Measurements from ENCODE around the gene LY9. TPM values are rescaled to one million over a fixed set of nuclear protein-coding genes. Genes with fewer than 3 reads are reported as not detected.

The LY9 gene
- total and polyA plus RNA-seq, 9 of the 15 experiments (the other 6 are each of a cell fraction or from before 2014, with no cell fraction given): not detected

DNA sequence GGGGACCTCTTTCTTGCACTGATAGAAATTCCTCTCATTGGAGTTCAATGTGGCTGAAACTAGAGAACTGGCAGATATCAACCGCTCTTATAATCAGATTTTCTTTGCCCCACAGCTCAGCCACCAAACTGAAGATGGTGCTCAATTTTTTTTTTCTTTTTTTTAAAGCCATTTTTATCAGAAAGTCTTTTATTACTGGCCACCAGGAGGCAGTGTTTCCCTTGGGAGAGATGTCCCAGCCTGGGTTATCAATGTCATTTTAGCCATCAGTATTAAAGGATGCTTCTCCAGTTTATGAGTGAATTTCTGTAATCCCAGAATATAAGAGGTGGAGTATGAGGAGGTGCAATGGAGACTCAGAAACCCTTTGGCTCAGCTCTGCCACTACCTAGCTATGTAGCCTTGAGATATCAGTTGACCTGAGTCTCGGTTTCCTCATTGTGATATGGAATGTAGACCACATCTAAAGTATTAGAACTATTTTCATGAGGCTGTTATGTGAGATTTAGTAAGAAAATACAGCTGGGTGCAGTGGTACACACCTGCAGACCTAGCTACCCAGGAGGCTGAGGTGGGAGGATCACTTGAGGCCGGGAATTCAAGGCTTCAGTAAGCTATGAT lies 39.1 kb downstream of the LY9 start (continued):
- no peak for TF ChIP-seq RNF2 (IDR thresholded peaks at IDR 0.05)
- TF ChIP-seq NFE2 (IDR thresholded peaks at IDR 0.05; ENCODE audit: low read depth): no peak
- TF ChIP-seq, protein P1, sequence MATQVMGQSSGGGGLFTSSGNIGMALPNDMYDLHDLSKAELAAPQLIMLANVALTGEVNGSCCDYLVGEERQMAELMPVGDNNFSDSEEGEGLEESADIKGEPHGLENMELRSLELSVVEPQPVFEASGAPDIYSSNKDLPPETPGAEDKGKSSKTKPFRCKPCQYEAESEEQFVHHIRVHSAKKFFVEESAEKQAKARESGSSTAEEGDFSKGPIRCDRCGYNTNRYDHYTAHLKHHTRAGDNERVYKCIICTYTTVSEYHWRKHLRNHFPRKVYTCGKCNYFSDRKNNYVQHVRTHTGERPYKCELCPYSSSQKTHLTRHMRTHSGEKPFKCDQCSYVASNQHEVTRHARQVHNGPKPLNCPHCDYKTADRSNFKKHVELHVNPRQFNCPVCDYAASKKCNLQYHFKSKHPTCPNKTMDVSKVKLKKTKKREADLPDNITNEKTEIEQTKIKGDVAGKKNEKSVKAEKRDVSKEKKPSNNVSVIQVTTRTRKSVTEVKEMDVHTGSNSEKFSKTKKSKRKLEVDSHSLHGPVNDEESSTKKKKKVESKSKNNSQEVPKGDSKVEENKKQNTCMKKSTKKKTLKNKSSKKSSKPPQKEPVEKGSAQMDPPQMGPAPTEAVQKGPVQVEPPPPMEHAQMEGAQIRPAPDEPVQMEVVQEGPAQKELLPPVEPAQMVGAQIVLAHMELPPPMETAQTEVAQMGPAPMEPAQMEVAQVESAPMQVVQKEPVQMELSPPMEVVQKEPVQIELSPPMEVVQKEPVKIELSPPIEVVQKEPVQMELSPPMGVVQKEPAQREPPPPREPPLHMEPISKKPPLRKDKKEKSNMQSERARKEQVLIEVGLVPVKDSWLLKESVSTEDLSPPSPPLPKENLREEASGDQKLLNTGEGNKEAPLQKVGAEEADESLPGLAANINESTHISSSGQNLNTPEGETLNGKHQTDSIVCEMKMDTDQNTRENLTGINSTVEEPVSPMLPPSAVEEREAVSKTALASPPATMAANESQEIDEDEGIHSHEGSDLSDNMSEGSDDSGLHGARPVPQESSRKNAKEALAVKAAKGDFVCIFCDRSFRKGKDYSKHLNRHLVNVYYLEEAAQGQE (IDR thresholded peaks at IDR 0.05; ENCODE audit: borderline replicate concordance): peak; percentile 83; the same call in 1 of the 2 replicates
- TF ChIP-seq, protein P1 (CRISPR knock-in tag; IDR thresholded peaks at IDR 0.05; ENCODE audit: low read depth): no peak
- TF ChIP-seq ZNF589 (CRISPR knock-in tag; IDR thresholded peaks at IDR 0.05; ENCODE audit: low read depth): no peak
- TF ChIP-seq, protein P2, sequence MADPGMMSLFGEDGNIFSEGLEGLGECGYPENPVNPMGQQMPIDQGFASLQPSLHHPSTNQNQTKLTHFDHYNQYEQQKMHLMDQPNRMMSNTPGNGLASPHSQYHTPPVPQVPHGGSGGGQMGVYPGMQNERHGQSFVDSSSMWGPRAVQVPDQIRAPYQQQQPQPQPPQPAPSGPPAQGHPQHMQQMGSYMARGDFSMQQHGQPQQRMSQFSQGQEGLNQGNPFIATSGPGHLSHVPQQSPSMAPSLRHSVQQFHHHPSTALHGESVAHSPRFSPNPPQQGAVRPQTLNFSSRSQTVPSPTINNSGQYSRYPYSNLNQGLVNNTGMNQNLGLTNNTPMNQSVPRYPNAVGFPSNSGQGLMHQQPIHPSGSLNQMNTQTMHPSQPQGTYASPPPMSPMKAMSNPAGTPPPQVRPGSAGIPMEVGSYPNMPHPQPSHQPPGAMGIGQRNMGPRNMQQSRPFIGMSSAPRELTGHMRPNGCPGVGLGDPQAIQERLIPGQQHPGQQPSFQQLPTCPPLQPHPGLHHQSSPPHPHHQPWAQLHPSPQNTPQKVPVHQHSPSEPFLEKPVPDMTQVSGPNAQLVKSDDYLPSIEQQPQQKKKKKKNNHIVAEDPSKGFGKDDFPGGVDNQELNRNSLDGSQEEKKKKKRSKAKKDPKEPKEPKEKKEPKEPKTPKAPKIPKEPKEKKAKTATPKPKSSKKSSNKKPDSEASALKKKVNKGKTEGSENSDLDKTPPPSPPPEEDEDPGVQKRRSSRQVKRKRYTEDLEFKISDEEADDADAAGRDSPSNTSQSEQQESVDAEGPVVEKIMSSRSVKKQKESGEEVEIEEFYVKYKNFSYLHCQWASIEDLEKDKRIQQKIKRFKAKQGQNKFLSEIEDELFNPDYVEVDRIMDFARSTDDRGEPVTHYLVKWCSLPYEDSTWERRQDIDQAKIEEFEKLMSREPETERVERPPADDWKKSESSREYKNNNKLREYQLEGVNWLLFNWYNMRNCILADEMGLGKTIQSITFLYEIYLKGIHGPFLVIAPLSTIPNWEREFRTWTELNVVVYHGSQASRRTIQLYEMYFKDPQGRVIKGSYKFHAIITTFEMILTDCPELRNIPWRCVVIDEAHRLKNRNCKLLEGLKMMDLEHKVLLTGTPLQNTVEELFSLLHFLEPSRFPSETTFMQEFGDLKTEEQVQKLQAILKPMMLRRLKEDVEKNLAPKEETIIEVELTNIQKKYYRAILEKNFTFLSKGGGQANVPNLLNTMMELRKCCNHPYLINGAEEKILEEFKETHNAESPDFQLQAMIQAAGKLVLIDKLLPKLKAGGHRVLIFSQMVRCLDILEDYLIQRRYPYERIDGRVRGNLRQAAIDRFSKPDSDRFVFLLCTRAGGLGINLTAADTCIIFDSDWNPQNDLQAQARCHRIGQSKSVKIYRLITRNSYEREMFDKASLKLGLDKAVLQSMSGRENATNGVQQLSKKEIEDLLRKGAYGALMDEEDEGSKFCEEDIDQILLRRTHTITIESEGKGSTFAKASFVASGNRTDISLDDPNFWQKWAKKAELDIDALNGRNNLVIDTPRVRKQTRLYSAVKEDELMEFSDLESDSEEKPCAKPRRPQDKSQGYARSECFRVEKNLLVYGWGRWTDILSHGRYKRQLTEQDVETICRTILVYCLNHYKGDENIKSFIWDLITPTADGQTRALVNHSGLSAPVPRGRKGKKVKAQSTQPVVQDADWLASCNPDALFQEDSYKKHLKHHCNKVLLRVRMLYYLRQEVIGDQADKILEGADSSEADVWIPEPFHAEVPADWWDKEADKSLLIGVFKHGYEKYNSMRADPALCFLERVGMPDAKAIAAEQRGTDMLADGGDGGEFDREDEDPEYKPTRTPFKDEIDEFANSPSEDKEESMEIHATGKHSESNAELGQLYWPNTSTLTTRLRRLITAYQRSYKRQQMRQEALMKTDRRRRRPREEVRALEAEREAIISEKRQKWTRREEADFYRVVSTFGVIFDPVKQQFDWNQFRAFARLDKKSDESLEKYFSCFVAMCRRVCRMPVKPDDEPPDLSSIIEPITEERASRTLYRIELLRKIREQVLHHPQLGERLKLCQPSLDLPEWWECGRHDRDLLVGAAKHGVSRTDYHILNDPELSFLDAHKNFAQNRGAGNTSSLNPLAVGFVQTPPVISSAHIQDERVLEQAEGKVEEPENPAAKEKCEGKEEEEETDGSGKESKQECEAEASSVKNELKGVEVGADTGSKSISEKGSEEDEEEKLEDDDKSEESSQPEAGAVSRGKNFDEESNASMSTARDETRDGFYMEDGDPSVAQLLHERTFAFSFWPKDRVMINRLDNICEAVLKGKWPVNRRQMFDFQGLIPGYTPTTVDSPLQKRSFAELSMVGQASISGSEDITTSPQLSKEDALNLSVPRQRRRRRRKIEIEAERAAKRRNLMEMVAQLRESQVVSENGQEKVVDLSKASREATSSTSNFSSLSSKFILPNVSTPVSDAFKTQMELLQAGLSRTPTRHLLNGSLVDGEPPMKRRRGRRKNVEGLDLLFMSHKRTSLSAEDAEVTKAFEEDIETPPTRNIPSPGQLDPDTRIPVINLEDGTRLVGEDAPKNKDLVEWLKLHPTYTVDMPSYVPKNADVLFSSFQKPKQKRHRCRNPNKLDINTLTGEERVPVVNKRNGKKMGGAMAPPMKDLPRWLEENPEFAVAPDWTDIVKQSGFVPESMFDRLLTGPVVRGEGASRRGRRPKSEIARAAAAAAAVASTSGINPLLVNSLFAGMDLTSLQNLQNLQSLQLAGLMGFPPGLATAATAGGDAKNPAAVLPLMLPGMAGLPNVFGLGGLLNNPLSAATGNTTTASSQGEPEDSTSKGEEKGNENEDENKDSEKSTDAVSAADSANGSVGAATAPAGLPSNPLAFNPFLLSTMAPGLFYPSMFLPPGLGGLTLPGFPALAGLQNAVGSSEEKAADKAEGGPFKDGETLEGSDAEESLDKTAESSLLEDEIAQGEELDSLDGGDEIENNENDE (IDR thresholded peaks at IDR 0.05; ENCODE audit: low read depth, low read length): no peak
- TF ChIP-seq, protein P3, sequence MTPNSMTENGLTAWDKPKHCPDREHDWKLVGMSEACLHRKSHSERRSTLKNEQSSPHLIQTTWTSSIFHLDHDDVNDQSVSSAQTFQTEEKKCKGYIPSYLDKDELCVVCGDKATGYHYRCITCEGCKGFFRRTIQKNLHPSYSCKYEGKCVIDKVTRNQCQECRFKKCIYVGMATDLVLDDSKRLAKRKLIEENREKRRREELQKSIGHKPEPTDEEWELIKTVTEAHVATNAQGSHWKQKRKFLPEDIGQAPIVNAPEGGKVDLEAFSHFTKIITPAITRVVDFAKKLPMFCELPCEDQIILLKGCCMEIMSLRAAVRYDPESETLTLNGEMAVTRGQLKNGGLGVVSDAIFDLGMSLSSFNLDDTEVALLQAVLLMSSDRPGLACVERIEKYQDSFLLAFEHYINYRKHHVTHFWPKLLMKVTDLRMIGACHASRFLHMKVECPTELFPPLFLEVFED (CRISPR knock-in tag; conservative IDR thresholded peaks at IDR 0.05): no peak

All from K562 (cell line).